Hepatic stellate cell (primary cell): ENCODE data around the gene PIP5K1C.

Source experiments
- DNase-seq: peaks from one replicate; pipeline ENCODE4 v3.0.0; 2011; ENCODE audit warnings: low spot score

Gene PIP5K1C

GRCh38 chr19:3626473-3627350 is 73.6 kb downstream of the PIP5K1C start, which contains the start of gene CACTIN:
Gene CACTIN, minus strand, starts transcription at chr19:3626790. Its CDS starts 28 bp downstream, at chr19:3626762.
- DNase-seq, result peak; percentile 100

DNA sequence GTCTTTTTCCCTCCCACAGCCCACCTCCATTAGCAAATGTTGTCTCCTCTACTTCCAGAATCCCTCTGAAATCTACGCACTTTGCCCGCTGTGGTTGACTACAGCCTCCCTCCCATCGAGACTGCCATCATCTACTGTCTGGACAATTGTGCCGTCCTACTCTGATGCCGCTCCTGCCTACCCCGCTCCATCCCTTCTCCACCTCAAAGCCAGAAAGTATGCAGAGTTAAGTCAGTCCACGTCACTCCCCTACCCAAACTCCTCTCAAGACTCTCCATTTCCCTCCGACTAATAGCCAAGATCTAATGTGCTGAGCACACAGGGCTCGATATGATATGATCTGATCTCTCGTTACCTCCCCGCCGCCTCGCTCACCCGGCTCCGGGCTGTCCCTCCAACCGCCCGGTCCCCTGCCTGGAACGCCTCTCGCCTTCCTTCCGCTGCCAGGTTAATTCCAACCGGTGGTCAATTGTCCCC is 74.2 kb downstream of the PIP5K1C start:
- DNase-seq, result no peak

GRCh38 chr19:3623716-3624115 is 76.6 kb downstream of the PIP5K1C start:
- no peak for DNase-seq

DNA sequence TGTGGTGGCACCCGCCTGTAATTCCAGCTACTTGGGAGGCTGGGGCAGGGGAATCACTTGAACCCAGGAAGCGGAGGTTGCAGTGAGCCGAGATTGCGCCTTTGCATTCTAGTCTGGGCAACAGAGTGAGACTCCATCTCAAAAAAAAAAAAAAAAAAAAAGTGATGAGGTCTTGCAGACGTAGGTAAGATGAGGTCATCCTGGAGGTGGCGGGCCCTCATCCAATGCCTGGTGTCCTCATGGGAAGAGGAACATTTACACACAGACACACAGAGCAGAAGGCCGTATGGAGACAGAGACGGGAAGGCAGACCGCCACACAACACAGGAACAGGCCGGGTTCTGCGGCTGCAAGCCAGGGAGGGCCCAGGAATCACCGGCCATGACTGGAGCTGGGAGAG is 78.0 kb downstream of the PIP5K1C start:
- no peak for DNase-seq

- no peak for DNase-seq
Measured at GRCh38 chr19:3621689-3622088, 78.6 kb downstream of the PIP5K1C start.

DNA sequence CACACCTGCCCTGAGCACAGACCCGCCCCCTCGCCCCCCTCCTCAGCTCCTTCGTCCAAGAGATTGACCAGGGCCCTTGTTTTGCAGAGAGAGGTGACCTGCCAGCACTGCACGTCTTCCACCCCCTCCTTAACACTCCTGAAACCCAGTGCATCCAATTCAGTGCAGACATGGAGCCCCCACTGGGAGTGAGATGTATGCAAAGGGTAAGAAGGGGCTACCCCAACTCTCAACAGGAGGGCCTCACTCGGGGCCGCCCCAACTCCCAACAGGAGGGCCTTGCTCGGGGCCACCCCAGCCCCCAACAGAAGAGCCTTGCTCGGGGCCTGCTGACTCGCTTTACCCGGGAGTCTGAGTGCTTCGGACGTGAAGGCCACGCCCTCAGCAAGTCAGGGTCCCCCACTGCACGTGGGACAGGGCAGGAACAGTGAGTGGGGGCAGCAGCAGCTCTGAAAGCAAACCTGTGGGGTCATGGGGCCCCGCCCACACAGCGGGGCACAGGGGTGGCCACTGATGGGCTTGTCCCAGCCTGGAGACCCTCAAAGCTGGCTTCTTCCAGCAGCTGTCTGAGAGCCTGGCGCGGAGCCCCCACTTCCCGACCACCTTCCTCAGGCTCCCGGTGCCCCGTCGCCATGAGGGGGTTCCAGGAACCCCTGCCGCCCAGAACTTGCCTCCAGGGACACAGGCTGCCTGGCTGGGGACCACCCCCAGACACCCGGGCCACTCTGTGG is 79.3 kb downstream of the PIP5K1C start:
- DNase-seq, result no peak

DNA sequence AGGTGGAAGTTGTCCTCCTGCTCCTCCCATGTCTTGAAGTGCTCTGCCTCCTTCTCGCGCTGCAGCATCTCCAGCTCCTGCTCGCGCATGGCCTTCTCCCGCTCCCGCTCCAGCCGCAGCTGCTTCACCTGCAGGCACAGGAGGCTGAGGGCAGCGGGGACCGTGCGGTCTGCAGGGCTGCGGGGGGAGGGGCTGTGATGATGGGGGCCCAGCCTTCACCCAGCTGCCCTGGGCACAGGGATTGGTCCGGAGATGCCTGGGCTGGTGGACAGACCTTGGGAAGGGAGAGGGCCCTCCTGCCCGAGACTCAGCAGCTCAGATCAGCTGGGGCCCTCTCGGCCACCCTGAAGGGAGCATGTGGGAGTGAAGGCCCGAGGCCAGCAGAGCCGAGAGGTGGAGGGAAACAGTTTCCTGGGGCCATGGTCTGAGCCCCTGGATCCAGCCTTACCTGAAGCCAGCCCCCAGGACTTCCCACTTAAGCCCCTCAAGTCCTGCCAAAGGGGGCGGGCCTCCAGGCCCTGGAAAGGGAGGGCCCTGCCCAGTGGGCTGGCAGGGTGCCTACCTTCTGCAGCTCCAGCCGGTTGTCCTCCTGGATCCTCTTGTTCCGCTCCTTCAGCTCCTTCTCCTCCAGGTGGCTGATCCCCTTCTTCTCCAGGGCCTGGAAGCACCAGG is 80.0 kb downstream of the PIP5K1C start:
- no peak for DNase-seq

- no peak for DNase-seq
Measured at GRCh38 chr19:3619631-3620012, 80.6 kb downstream of the PIP5K1C start.

DNA sequence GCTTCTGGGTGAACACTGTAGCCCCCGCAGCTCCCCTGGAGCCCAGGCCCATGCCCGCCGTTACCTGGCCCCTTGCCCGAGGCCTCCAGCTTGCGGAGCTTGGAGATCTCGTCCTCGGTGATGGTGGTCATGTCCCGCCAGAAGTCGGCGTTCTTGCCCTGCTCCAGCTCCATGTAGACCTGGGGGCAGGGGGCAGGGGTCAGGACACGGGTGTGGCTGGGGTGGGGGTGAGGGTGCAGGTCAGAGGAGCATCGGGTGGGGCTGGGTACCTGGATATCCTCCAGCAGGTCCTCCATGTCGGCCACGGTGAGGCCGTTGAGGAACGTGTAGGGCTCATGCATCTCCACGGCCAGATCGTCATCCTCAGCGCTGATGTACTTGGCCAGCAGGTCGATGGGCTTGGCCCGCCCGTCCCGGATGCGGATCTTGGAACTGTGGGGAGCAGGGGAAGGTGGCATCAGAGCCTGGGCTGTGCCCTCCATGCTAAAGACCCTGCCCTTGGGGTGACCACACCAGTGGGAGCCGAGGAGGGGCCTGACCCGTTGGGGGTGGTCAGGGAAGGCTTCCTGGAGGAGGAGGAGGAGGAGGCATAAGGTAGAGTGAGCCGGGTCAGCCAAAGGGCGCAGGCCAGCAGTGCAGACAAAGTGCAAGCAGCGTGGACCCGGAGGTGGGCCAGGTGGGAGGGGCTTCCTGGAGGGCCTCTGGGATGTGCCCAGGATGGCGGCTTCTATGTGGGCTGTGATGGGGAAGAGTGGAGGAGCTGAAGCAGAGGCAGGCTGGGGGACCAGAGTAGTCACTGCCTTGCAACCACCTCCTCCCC is 81.2 kb downstream of the PIP5K1C start:
- DNase-seq, result no peak

GRCh38 chr19:3618144-3618810 is 82.0 kb downstream of the PIP5K1C start:
- peak; percentile 95 for DNase-seq

DNA sequence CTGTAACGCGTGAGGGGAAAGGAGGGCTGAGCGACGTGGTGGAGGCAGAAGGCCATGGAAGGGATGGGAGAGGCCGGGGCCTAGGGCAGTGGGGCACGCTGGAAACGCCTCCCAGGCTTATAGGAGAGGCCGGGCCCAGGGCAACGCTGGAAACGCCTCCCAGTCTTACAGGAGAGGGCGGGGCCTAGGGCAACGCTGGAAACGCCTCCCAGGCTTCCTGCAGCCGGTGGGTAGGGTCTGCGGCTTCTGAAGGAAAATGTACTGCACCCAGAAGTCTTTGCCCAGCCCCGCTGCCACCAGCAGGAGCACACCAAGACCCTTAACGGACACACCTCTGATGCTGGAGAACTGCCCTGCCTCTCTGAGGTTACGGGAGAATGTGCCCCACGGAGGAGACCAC is 82.8 kb downstream of the PIP5K1C start:
- no peak for DNase-seq

DNA sequence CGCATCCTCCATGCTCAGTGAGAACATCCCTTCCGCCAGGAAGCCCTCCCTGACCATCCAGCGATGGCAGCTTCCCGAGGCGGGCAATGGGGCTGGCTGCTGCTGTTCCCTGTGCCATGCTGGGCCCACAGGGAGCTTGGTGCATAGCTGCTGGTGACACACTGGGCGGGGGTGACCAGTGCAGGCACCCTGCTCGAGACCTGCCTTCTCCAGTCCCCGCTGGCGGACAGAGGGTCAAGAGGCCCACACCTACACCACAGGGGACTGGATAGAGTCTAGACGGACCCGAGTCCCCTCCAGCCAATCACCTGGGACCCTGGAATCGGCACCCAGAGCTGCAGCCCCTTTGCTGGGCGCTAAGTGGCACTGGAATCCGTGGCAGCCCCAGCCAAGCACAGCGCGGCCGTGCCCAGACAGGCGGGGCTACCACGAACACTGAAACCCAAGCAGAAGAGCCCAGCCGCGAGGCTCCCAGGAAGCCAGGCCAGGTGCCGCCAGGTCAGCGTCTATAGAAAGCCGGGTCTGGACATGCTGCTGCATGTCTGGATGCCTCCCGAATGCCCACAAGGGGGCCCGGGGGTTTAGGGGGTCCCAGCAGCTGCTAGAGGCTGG is 84.6 kb downstream of the PIP5K1C start:
- no peak for DNase-seq

GRCh38 chr19:3614858-3615505 is 85.3 kb downstream of the PIP5K1C start:
- no peak for DNase-seq

- no peak for DNase-seq
Measured at GRCh38 chr19:3613818-3614661, 86.2 kb downstream of the PIP5K1C start.

DNA sequence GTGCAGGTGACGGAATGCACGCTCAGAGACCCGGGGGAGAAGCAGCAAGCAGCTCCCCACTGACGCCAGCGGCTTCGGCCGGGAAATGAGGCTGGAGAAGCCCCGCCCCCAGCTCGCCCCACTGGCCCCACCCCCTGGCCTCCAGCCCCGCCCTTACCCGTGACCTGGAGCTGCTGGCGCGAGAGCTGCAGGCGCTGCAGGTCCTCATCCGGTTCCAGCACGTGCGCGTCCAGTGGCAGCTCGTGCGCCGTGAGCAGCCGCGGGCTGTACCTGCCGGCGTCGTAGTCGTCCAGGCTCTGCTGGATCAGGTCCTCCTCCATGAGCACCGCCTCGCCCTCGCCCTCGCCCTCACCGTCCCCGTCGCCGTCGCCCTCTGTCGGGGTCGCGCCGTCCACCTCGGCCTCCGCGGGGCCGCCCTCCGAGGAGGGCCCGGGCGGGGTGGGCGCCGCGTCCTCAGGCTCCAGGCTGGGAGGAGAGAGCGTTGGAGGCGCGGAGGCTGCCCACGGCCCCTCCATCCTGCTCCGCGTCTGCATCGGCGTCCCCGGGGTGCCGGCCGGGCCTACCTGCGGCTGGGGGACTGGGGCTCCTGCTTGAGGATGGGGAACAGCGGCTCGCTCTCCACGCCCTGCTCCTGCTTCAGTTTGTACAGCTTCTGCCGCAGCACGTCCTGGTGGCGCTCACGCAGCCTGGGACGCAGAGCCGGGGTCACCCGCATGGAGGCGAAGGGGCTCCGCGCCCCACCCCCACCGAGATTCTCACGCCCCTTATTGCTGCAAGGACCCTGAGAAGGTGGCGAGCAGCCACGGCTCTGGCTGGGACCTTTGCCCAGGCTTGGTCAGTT is 87.1 kb downstream of the PIP5K1C start:
- DNase-seq, result no peak

DNA sequence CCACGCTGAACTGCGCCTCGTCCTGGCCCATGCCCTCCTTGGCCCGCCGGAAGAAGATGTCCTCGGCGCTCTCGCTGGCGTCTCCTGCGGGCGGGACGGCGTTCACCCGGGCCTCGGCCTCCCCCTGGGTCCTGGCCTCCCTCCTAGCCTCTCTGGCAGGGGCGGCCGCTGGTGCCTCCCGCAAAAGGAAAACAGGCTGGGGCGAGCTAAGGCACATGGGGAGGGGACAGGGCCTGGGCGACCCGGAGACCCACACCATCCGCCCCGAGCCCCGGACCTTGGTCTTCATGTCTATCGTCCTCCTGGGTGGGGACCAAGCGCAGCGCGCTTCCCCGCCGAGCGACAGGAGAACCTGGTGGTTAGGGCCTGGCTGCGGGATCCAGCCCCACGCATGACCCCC is 87.9 kb downstream of the PIP5K1C start:
- no peak for DNase-seq

DNA sequence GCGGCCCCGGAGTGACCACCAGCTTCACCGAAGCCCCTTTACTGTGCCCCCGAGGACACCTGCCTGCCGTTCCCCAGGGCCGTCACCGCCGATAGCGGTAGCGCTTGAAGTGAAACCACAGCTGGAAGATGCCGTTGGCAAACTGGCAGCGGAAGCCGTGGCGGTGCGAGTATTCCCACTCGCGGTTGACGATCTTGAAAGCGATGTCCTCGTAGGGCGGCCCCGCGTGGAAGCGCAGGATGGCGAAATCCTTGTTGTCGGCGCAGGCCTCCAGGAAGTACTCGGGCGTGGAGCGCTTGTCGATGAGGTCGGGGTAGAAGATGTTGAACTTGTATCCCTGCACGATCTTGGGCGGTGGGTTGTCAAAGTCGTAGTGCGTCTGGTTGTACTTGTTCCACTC is 88.4 kb downstream of the PIP5K1C start:
- DNase-seq, result no peak
